GM12874 (cell line): Measurements from ENCODE around the gene ZEB2.

Experiments
- CTCF ChIP-seq: IDR thresholded peaks from 2 replicates; pipeline ENCODE4 v1.5.1; 2011; ENCODE audit warnings: low read depth, mild to moderate bottlenecking, control low read depth, low read length, moderate library complexity; ENCODE audit not compliant: insufficient read depth

Gene ZEB2

GRCh38 chr2:144343145-144343544, 176.8 kb downstream of the ZEB2 start:
- TF ChIP-seq CTCF: no peak

GRCh38 chr2:144341538-144341937, 178.4 kb downstream of the ZEB2 start:
- no peak for TF ChIP-seq CTCF

- TF ChIP-seq CTCF: no peak
These were observed 180.9 kb downstream of the ZEB2 start for GRCh38 chr2:144339048-144339447.

GRCh38 chr2:144334551-144334950, 185.4 kb downstream of the ZEB2 start:
- no peak for TF ChIP-seq CTCF
